OCI-LY7 (cell line): ENCODE results near the gene ARHGAP26.

Experiments used
- EZH2phosphoT487 ChIP-seq: fragments of 200-600 bp; sonication (generic); IDR thresholded peaks from 2 replicates; pipeline ENCODE4 v1.6.1; 2018; ENCODE audit warnings: low read depth, borderline replicate concordance, mild to moderate bottlenecking, mixed run types, antibody characterized with exemption, low read length, moderate library complexity, mixed read lengths
- TF ChIP-seq, protein P1 (sequence below): fragments of 200-600 bp; sonication (generic); conservative IDR thresholded peaks from 2 replicates; pipeline ENCODE4 v1.5.1; 2014; ENCODE audit warnings: mild to moderate bottlenecking, antibody characterized with exemption, low read length, moderate library complexity, mixed read lengths

DNA sequence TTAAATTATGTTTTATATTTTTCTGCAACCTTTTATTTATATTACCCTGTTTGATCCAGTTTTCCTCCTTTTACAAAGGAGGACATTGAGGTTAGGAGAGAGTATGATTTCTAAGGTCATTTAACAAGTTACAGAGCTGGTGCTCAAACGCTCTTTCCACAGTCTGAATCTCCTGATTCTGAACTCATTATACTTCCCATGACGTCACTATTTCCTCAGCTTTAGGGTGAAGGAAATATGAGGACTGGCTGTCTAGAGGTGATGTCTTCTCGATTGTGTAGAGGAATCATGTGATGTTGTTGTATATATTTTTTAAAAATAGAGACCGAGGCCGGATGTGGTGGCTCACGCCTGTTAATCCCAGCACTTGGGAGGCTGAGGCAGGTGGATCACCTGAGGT is 140.0 kb downstream of the ARHGAP26 start:
- TF ChIP-seq, protein P1, sequence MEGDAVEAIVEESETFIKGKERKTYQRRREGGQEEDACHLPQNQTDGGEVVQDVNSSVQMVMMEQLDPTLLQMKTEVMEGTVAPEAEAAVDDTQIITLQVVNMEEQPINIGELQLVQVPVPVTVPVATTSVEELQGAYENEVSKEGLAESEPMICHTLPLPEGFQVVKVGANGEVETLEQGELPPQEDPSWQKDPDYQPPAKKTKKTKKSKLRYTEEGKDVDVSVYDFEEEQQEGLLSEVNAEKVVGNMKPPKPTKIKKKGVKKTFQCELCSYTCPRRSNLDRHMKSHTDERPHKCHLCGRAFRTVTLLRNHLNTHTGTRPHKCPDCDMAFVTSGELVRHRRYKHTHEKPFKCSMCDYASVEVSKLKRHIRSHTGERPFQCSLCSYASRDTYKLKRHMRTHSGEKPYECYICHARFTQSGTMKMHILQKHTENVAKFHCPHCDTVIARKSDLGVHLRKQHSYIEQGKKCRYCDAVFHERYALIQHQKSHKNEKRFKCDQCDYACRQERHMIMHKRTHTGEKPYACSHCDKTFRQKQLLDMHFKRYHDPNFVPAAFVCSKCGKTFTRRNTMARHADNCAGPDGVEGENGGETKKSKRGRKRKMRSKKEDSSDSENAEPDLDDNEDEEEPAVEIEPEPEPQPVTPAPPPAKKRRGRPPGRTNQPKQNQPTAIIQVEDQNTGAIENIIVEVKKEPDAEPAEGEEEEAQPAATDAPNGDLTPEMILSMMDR = no peak
- no peak for TF ChIP-seq EZH2phosphoT487
